ENCODE results near the gene SCN4B. TPM values are rescaled to one million over a fixed set of nuclear protein-coding genes. Genes with fewer than 3 reads are reported as not detected.

SCN4B gene
- total RNA-seq, 1 experiment from 2014 or later, result 1.6 TPM

DNA sequence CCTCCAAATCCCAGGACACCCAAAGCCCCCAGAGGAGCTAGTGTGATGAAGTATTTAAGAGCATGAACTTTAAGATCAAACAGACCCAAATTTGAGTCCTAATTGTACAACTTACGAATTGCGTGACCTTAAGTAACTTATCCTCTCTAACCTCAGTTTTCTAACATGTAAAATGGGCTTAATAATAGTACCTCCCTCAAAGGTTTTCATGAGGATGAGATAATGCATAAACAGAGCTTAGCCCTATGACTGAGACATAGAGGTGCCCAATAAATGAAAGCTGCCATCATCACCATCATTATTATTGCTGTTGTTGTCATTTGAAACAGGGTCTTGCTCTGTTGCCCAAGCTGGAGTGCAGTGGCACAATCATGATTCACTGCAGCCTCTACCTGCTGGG, 14.6 kb upstream of the SCN4B start:
- H3K79me1 ChIP-seq (ENCODE audit: insufficient read depth, low read depth, low read length, poor library complexity, severe bottlenecking), result no peaks in the 10 kb centered on the region
- H3K9ac ChIP-seq (ENCODE audit: extremely low read depth, insufficient read length, low read length), result no peak overlapping the region
- H2BK15ac ChIP-seq (ENCODE audit: low read depth, low read length), result no peak overlapping the region
- Mint-ChIP-seq H3K4me3 (no peak overlapping the region), H3K27ac (no peak overlapping the region), H3K9me3 (no peaks in the 10 kb centered on the region), H3K36me3 (ENCODE audit: insufficient read depth in 1 of 3, low read depth in 3 of 3) (no peaks in the 10 kb centered on the region), H3K27me3 (ENCODE audit: low read depth) (peaks cover 91% of the 10 kb centered on the region), H3K4me1 (peaks cover 23 to 42% of the 10 kb centered on the region in 2 experiments)
- no peak overlapping the region for H4K8ac ChIP-seq (replicated peaks; ENCODE audit: insufficient read length, low read depth, low read length)
- H3T11ph ChIP-seq (ENCODE audit: low read length), result no peak overlapping the region
- no peak overlapping the region for H3K14ac ChIP-seq (ENCODE audit: insufficient read depth, low read length)
- no peak overlapping the region for H2AFZ ChIP-seq (ENCODE audit: low read length)
- peaks cover 2% of the 10 kb centered on the region for H3K23me2 ChIP-seq (ENCODE audit: insufficient read length, low read depth, low read length, poor library complexity, severe bottlenecking)
- H2AK5ac ChIP-seq (ENCODE audit: insufficient read length, low read length), result no peak overlapping the region
- no peak overlapping the region for H3K23ac ChIP-seq (ENCODE audit: insufficient read length, low read depth, low read length)
- 0 out of 2 replicates have a peak, but pooled peaks cover 3% of the 10 kb centered on the region for H3K4me1 ChIP-seq (ENCODE audit: insufficient read depth, low read length)
- no CpG with 5 or more reads among the region's 2 CpGs for WGBS (ENCODE audit: extremely low coverage, insufficient read length, low lambda C conversion rate)
- no peak overlapping the region for H2BK120ac ChIP-seq (ENCODE audit: low read depth, low read length, poor library complexity, severe bottlenecking)
- no peak overlapping the region for H3K27ac ChIP-seq (ENCODE audit: insufficient read length, low read depth, low read length)
- H4K5ac ChIP-seq (ENCODE audit: insufficient read length, low read depth, low read length), result no peak overlapping the region
- H2BK5ac ChIP-seq (ENCODE audit: insufficient read length, low read length), result no peak overlapping the region
- TF ChIP-seq, protein P1, sequence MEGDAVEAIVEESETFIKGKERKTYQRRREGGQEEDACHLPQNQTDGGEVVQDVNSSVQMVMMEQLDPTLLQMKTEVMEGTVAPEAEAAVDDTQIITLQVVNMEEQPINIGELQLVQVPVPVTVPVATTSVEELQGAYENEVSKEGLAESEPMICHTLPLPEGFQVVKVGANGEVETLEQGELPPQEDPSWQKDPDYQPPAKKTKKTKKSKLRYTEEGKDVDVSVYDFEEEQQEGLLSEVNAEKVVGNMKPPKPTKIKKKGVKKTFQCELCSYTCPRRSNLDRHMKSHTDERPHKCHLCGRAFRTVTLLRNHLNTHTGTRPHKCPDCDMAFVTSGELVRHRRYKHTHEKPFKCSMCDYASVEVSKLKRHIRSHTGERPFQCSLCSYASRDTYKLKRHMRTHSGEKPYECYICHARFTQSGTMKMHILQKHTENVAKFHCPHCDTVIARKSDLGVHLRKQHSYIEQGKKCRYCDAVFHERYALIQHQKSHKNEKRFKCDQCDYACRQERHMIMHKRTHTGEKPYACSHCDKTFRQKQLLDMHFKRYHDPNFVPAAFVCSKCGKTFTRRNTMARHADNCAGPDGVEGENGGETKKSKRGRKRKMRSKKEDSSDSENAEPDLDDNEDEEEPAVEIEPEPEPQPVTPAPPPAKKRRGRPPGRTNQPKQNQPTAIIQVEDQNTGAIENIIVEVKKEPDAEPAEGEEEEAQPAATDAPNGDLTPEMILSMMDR (conservative IDR thresholded peaks at IDR 0.05), result no peak
- no peak overlapping the region for H3K18ac ChIP-seq (ENCODE audit: insufficient read length, low read depth, low read length)
- H4K91ac ChIP-seq (ENCODE audit: insufficient read length, low read depth, low read length), result no peak overlapping the region
- no peak overlapping the region for H2BK12ac ChIP-seq (ENCODE audit: insufficient read length, low read depth, low read length)
- H3K9me3 ChIP-seq (ENCODE audit: control insufficient read depth, low read depth, low read length), result no peaks in the 10 kb centered on the region
- H3K27me3 ChIP-seq (ENCODE audit: insufficient read depth, low read length), result peaks cover 18% of the 10 kb centered on the region; the same call in 1 of the 2 replicates
- no peak overlapping the region for H2BK20ac ChIP-seq (ENCODE audit: low read depth, low read length, poor library complexity, severe bottlenecking)
- no peak overlapping the region for H3K4me2 ChIP-seq (ENCODE audit: insufficient read depth, insufficient read length, low read length)
- no peak overlapping the region for H3K56ac ChIP-seq (ENCODE audit: insufficient read length, low read depth, low read length)
- no peak overlapping the region for H3K4ac ChIP-seq (ENCODE audit: low read depth, low read length)
- no peak for DNase-seq
- no peaks in the 10 kb centered on the region for H4K20me1 ChIP-seq (ENCODE audit: control insufficient read depth, insufficient read depth, insufficient read length)
- H3K79me2 ChIP-seq (ENCODE audit: insufficient read depth, low read length), result no peaks in the 10 kb centered on the region
